ENCODE measurements around the gene AADACL2. TPM values are rescaled to one million over a fixed set of nuclear protein-coding genes. Genes with fewer than 3 reads are reported as not detected.

AADACL2 gene
- total and polyA plus RNA-seq, 2 of the 4 experiments (the other 2 are of a cell fraction), result not detected

DNA sequence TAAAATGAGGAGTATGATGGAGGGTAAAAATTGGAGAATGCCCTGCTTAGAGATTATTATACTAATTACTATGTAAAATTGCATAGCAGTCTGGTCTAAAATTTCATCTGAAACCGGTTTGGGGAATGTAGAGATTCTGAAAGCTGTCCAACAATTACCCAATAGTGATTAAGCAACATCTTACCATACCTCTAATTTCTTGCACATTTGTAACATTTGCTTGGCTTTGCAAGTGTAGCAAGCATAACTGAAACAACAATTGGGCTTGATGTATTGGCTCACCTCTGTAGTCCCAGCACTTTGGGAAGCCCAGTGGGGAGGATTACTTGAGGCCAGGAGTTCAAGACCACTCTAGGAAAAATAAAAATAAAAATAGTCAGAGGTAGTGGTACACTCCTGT is 17.4 kb downstream of the AADACL2 start:
- ChIA-PET POLR2A (ENCODE audit: unreplicated experiment) (no interaction called here), CTCF (no interaction called here)
- H3K27ac ChIP-seq (ENCODE audit: insufficient read depth, low read length), result no peak overlapping the region
- H2BK20ac ChIP-seq (ENCODE audit: low read depth, low read length), result no peak overlapping the region
- no peak overlapping the region for H2AK5ac ChIP-seq (ENCODE audit: low read depth, low read length)
- no peak overlapping the region for H2AFZ ChIP-seq (replicated peaks; ENCODE audit: low read length, poor library complexity)
- no peaks in the 10 kb centered on the region for H3K36me3 ChIP-seq (ENCODE audit: control insufficient read depth, insufficient read depth, low read length)
- H3K27me3 ChIP-seq (ENCODE audit: control insufficient read depth, insufficient read depth, low read length), result no peaks in the 10 kb centered on the region
- H3K4ac ChIP-seq (ENCODE audit: low read depth, low read length), result no peak overlapping the region
- no peak overlapping the region for H4K5ac ChIP-seq (ENCODE audit: low read depth, low read length)
- H3K56ac ChIP-seq (ENCODE audit: extremely low read depth, insufficient read depth, low read length), result no peak overlapping the region
- H2BK120ac ChIP-seq (ENCODE audit: low read depth, low read length), result no peak overlapping the region
- ATAC-seq (ENCODE audit: low read depth) (no peak; the same call in 1 of the 2 replicates), DNase-seq (peak; percentile 36)
- dilution Hi-C loops (cut with HindIII; ENCODE audit: low sequenced_read_pairs, unreplicated experiment) (no loop called here), intact Hi-C loops (cut with micrococcal nuclease) (no loop called here), in situ Hi-C loops (cut with MboI; ENCODE audit: low sequenced_read_pairs) (no loop called here)
- no peak overlapping the region for H3K18ac ChIP-seq (ENCODE audit: low read depth, low read length)
- no peak overlapping the region for H3K4me2 ChIP-seq (ENCODE audit: low read depth, low read length)
- no peak overlapping the region for H3K9ac ChIP-seq (ENCODE audit: low read depth, low read length)
- H3K9me1 ChIP-seq (ENCODE audit: insufficient read depth, low read length), result no peaks in the 10 kb centered on the region; the same call in 1 of the 2 replicates
- TF ChIP-seq POLR2A (IDR thresholded peaks at IDR 0.05; ENCODE audit: low read depth, low read length) (no peak), BHLHE40 (IDR thresholded peaks at IDR 0.05; ENCODE audit: low read depth, low read length) (no peak), FOS (IDR thresholded peaks at IDR 0.05; ENCODE audit: low read depth, low read length) (no peak), RFX5 (IDR thresholded peaks at IDR 0.05; ENCODE audit: low read depth, low read length) (no peak), NFE2L2 (IDR thresholded peaks at IDR 0.05; ENCODE audit: low read depth, low read length) (no peak), CEBPB (IDR thresholded peaks at IDR 0.05; ENCODE audit: low read depth, low read length) (peak; percentile 75)
- TF ChIP-seq, protein P1, sequence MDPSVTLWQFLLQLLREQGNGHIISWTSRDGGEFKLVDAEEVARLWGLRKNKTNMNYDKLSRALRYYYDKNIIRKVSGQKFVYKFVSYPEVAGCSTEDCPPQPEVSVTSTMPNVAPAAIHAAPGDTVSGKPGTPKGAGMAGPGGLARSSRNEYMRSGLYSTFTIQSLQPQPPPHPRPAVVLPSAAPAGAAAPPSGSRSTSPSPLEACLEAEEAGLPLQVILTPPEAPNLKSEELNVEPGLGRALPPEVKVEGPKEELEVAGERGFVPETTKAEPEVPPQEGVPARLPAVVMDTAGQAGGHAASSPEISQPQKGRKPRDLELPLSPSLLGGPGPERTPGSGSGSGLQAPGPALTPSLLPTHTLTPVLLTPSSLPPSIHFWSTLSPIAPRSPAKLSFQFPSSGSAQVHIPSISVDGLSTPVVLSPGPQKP (IDR thresholded peaks at IDR 0.05; ENCODE audit: borderline replicate concordance, low read depth, low read length), result no peak
- TF ChIP-seq, protein P2, sequence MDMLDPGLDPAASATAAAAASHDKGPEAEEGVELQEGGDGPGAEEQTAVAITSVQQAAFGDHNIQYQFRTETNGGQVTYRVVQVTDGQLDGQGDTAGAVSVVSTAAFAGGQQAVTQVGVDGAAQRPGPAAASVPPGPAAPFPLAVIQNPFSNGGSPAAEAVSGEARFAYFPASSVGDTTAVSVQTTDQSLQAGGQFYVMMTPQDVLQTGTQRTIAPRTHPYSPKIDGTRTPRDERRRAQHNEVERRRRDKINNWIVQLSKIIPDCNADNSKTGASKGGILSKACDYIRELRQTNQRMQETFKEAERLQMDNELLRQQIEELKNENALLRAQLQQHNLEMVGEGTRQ (IDR thresholded peaks at IDR 0.05; ENCODE audit: low read depth, low read length), result no peak
- TF ChIP-seq, protein P3, sequence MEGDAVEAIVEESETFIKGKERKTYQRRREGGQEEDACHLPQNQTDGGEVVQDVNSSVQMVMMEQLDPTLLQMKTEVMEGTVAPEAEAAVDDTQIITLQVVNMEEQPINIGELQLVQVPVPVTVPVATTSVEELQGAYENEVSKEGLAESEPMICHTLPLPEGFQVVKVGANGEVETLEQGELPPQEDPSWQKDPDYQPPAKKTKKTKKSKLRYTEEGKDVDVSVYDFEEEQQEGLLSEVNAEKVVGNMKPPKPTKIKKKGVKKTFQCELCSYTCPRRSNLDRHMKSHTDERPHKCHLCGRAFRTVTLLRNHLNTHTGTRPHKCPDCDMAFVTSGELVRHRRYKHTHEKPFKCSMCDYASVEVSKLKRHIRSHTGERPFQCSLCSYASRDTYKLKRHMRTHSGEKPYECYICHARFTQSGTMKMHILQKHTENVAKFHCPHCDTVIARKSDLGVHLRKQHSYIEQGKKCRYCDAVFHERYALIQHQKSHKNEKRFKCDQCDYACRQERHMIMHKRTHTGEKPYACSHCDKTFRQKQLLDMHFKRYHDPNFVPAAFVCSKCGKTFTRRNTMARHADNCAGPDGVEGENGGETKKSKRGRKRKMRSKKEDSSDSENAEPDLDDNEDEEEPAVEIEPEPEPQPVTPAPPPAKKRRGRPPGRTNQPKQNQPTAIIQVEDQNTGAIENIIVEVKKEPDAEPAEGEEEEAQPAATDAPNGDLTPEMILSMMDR (conservative IDR thresholded peaks at IDR 0.05; ENCODE audit: low read depth, low read length), result no peak
- no peaks in the 10 kb centered on the region for H4K20me1 ChIP-seq (ENCODE audit: insufficient read depth, low read length)
- no peak overlapping the region for H2BK15ac ChIP-seq (ENCODE audit: low read depth, low read length)
- no peak overlapping the region for H3K14ac ChIP-seq (replicated peaks; ENCODE audit: low read depth, low read length)
- no TSS peak for BruUV-seq (replicated peaks)
- no peak overlapping the region for H2BK5ac ChIP-seq (ENCODE audit: low read depth, low read length, poor library complexity, severe bottlenecking)
- H3K23ac ChIP-seq (ENCODE audit: low read depth, low read length), result no peak overlapping the region
- no peaks in the 10 kb centered on the region for H3K79me1 ChIP-seq (ENCODE audit: low read depth in 1 of 2, low read length in 2 of 2)
- no peak overlapping the region for H3K4me3 ChIP-seq (ENCODE audit: insufficient read depth, low read depth, low read length)
- no peak overlapping the region for H2AK9ac ChIP-seq (replicated peaks; ENCODE audit: low read depth, low read length, poor library complexity)
- no CpG with 5 or more reads among the region's 1 CpG for WGBS, 2 experiments (ENCODE audit: extremely low coverage in 2 of 2, insufficient read length in 1 of 2)
- no peak overlapping the region for H4K8ac ChIP-seq (ENCODE audit: low read depth in 2 of 2, low read length in 2 of 2)
- no peaks in the 10 kb centered on the region for H3K9me3 ChIP-seq (ENCODE audit: control insufficient read depth, insufficient read depth, low read length)
- no peak overlapping the region for H4K91ac ChIP-seq (ENCODE audit: insufficient read depth, low read depth, low read length)
- H3K4me1 ChIP-seq (ENCODE audit: control insufficient read depth, insufficient read depth, low read length), result no peaks in the 10 kb centered on the region
